ENCODE measurements around the gene POLE4. TPM values are rescaled to one million over a fixed set of nuclear protein-coding genes. Genes with fewer than 3 reads are reported as not detected.

The POLE4 gene
- total and polyA plus RNA-seq, 2 donors (not counting 1 experiment from before 2014, with no cell fraction given): 23.3 to 53.3 TPM

DNA sequence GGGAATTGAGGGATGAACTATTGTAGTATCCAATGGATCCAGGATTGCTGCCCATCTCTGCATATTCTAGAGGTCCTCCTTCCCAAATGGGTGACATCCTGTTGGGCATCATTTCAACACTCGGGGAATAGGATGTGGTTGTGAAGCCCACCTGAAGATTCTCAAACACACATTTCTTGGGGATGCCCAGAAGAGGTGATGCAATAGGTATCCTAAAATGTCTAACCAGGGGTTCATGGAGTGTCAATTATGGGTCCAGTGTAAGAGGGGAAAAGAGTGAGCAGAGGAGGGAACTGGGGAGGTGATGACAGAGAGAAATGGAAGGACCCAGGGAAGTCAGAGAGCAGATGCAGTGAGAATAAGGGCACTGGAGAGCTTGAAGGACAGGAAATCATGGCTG is 52.1 kb downstream of the POLE4 start:
- TF ChIP-seq EZH2 (IDR thresholded peaks at IDR 0.05; ENCODE audit: borderline replicate concordance, insufficient read depth, low read depth, low read length, poor library complexity, severe bottlenecking): no peak
- TF ChIP-seq CTCF (IDR thresholded peaks at IDR 0.05): no peak
- H3K27ac ChIP-seq (ENCODE audit: low read length in 2 of 2): no peak overlapping the region
- no peak overlapping the region for H3K9ac ChIP-seq (ENCODE audit: low read length)
- no peak overlapping the region for H3K27ac Mint-ChIP-seq
- H3K9me3 ChIP-seq (ENCODE audit: control extremely low read depth in 1 of 3, control insufficient read depth in 2 of 3, insufficient read depth in 1 of 3, low read length in 2 of 3): peaks cover 0 to 2% (median 0%) of the 10 kb centered on the region in 3 donors
- intact Hi-C loops (cut with micrococcal nuclease): no loop called here
- H3K36me3 ChIP-seq (replicated peaks in 1 of 2; ENCODE audit: control extremely low read depth in 1 of 2, control insufficient read depth in 1 of 2, extremely low read depth in 1 of 2, insufficient read depth in 2 of 2, low read length in 1 of 2): no peaks in the 10 kb centered on the region
- H2AFZ ChIP-seq (ENCODE audit: insufficient read depth, low read depth, low read length, poor library complexity, severe bottlenecking): no peak overlapping the region
- no peaks in the 10 kb centered on the region for H3K4me1 Mint-ChIP-seq
- H3K4me1 ChIP-seq (ENCODE audit: control insufficient read depth in 2 of 2, insufficient read depth in 2 of 2, low read length in 2 of 2): no peaks in the 10 kb centered on the region
- no peaks in the 10 kb centered on the region for H3K27me3 Mint-ChIP-seq
- no peak overlapping the region for H3K4me3 Mint-ChIP-seq
- no peak overlapping the region for H3K4me3 ChIP-seq (ENCODE audit: control extremely low read depth in 1 of 5, extremely low read depth in 1 of 5, insufficient read depth in 1 of 5, low read depth in 2 of 5, low read length in 4 of 5)
- no peaks in the 10 kb centered on the region for H3K79me2 ChIP-seq (ENCODE audit: control insufficient read depth, insufficient read depth, low read length)
- ChIA-PET POLR2A (no interaction called here), CTCF (no interaction called here)
- peaks cover 5% of the 10 kb centered on the region for H3K9me3 Mint-ChIP-seq (ENCODE audit: insufficient read depth)
- no peak overlapping the region for H3K4me2 ChIP-seq (replicated peaks; ENCODE audit: low read depth, low read length, poor library complexity, severe bottlenecking)
- no peak for DNase-seq
- H4K20me1 ChIP-seq (ENCODE audit: control insufficient read depth, insufficient read depth, low read length, poor library complexity, severe bottlenecking): no peaks in the 10 kb centered on the region
- WGBS (ENCODE audit: insufficient coverage): no CpG with 5 or more reads among the region's 1 CpG
- ATAC-seq (ENCODE audit: low read depth): no peak
- no peaks in the 10 kb centered on the region for H3K27me3 ChIP-seq (replicated peaks in 1 of 4; ENCODE audit: control extremely low read depth in 1 of 4, control insufficient read depth in 3 of 4, insufficient read depth in 4 of 4, low read length in 3 of 4)

DNA sequence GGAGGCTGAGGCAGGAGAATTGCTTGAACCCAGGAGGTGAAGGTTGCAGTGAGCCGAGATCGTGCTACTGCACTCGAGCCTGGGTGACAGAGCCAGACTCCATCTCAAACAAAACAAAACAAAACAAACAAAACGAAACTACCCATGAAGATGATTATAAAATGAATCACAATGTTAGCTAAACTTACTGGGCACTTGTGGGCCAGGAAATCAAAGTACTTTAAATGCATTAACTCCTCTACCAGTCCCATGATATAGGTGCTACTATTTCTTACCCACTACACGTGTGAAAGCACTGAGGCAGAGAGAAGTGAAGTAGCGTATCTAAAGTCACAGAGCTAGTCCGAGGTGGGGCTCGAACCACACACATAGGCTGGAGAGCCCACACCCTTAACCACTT is 53.6 kb downstream of the POLE4 start:
- Mint-ChIP-seq H3K4me1 (no peaks in the 10 kb centered on the region), H3K27me3 (no peaks in the 10 kb centered on the region), H3K9me3 (ENCODE audit: insufficient read depth) (peaks cover 5% of the 10 kb centered on the region), H3K4me3 (no peak overlapping the region), H3K27ac (no peak overlapping the region)
- intact Hi-C loops (cut with micrococcal nuclease): no loop called here
- H3K4me1 ChIP-seq (ENCODE audit: control insufficient read depth in 2 of 2, insufficient read depth in 2 of 2, low read length in 2 of 2): no peaks in the 10 kb centered on the region
- POLR2A ChIA-PET: no interaction called here
- no CpG with 5 or more reads among the region's 8 CpGs for WGBS (ENCODE audit: insufficient coverage)
- DNase-seq: no peak
- H3K27me3 ChIP-seq (replicated peaks in 1 of 4; ENCODE audit: control extremely low read depth in 1 of 4, control insufficient read depth in 3 of 4, insufficient read depth in 4 of 4, low read length in 3 of 4): no peaks in the 10 kb centered on the region
- no peak overlapping the region for H3K9ac ChIP-seq (ENCODE audit: low read length)
- H3K4me3 ChIP-seq (ENCODE audit: control extremely low read depth in 1 of 5, extremely low read depth in 1 of 5, insufficient read depth in 1 of 5, low read depth in 2 of 5, low read length in 4 of 5): no peak overlapping the region
- no peak for ATAC-seq (ENCODE audit: low read depth)
- H4K20me1 ChIP-seq (ENCODE audit: control insufficient read depth, insufficient read depth, low read length, poor library complexity, severe bottlenecking): no peaks in the 10 kb centered on the region
- CTCF ChIA-PET: no interaction called here
- peaks cover 0 to 2% (median 0%) of the 10 kb centered on the region in 3 donors for H3K9me3 ChIP-seq (ENCODE audit: control extremely low read depth in 1 of 3, control insufficient read depth in 2 of 3, insufficient read depth in 1 of 3, low read length in 2 of 3)
- H3K36me3 ChIP-seq (replicated peaks in 1 of 2; ENCODE audit: control extremely low read depth in 1 of 2, control insufficient read depth in 1 of 2, extremely low read depth in 1 of 2, insufficient read depth in 2 of 2, low read length in 1 of 2): no peaks in the 10 kb centered on the region
- TF ChIP-seq EZH2 (IDR thresholded peaks at IDR 0.05; ENCODE audit: borderline replicate concordance, insufficient read depth, low read depth, low read length, poor library complexity, severe bottlenecking): no peak
- no peak for TF ChIP-seq CTCF (IDR thresholded peaks at IDR 0.05)
- H3K4me2 ChIP-seq (replicated peaks; ENCODE audit: low read depth, low read length, poor library complexity, severe bottlenecking): no peak overlapping the region
- no peak overlapping the region for H2AFZ ChIP-seq (ENCODE audit: insufficient read depth, low read depth, low read length, poor library complexity, severe bottlenecking)
- no peak overlapping the region for H3K27ac ChIP-seq (ENCODE audit: low read length in 2 of 2)
- no peaks in the 10 kb centered on the region for H3K79me2 ChIP-seq (ENCODE audit: control insufficient read depth, insufficient read depth, low read length)

Measured in B cell (primary cell).